B cell (primary cell): ENCODE measurements around the gene BTLA. TPM values are rescaled to one million over a fixed set of nuclear protein-coding genes. Genes with fewer than 3 reads are reported as not detected.
A peak's percentile ranks its signal among the peaks of the same experiment; 100 is the strongest.

Experiments
- ATAC-seq: fragments of 200-7000 bp; cut with Tn5 transposase; one replicate; pipeline ENCODE4 v1.10.0; 2021; ENCODE audit warnings: low read depth, mild to moderate bottlenecking, moderate number of reproducible peaks, moderate library complexity
- CTCF ChIA-PET: fragments of 350-600 bp; sonication (Branson Sonifier 250); formaldehyde crosslinking; loops from one replicate; lab custom pipeline; 2021; ENCODE audit warnings: antibody characterized with exemption, inconsistent platforms; lab: Charles Lee
- POLR2A ChIA-PET: fragments of 350-600 bp; sonication (Branson Sonifier 250); formaldehyde crosslinking; loops from one replicate; lab custom pipeline; 2021; ENCODE audit warnings: antibody characterized with exemption; lab: Charles Lee
- DNase-seq: peaks from one replicate; pipeline ENCODE4 v3.0.0; 2013
- H2AFZ ChIP-seq: 2 replicates; pipeline ENCODE4 v1.6.1; 2012; ENCODE audit warnings: mild to moderate bottlenecking, low read depth, low read length; ENCODE audit not compliant: insufficient read depth, poor library complexity, severe bottlenecking
- H3K27ac ChIP-seq, 2 donors: 1 replicate in 1 of 2; 2 replicates in 1 of 2; pipeline ENCODE4 v1.5.1; 2012 to 2013; ENCODE audit warnings: low read length in 2 of 2, mild to moderate bottlenecking in 2 of 2, moderate library complexity in 1 of 2
- H3K27me3 ChIP-seq, 4 experiments: fragments of 200-600 bp in 1 of 4; sonication (generic) in 1 of 4; replicated peaks in 1 of 4; 1 replicate in 2 of 4; 2 replicates in 2 of 4; pipeline versions ENCODE4 v1.6.1 to v1.7.0; 2013 to 2016; ENCODE audit warnings: low read length in 3 of 4, mild to moderate bottlenecking in 2 of 4, mixed read lengths in 1 of 4, moderate library complexity in 1 of 4; ENCODE audit not compliant: insufficient read depth in 4 of 4, control insufficient read depth in 3 of 4; ENCODE audit errors: control extremely low read depth in 1 of 4
- H3K36me3 ChIP-seq, 2 experiments: replicated peaks in 1 of 2; 1 replicate in 1 of 2; 2 replicates in 1 of 2; pipeline versions ENCODE4 v1.6.1 to v1.7.1; 2013; ENCODE audit warnings: low read length in 1 of 2; ENCODE audit not compliant: insufficient read depth in 2 of 2, control insufficient read depth in 1 of 2; ENCODE audit errors: control extremely low read depth in 1 of 2, extremely low read depth in 1 of 2
- H3K4me1 ChIP-seq, 2 donors: fragments of 200-600 bp in 1 of 2; sonication (generic) in 1 of 2; 1 replicate in 1 of 2; 2 replicates in 1 of 2; pipeline versions ENCODE4 v1.5.1 to v1.6.1; 2013 to 2017; ENCODE audit warnings: low read length in 2 of 2; ENCODE audit not compliant: control insufficient read depth in 2 of 2, insufficient read depth in 2 of 2
- H3K4me2 ChIP-seq: replicated peaks from 2 replicates; pipeline ENCODE3; 2012; ENCODE audit warnings: mild to moderate bottlenecking, low read depth, low read length; ENCODE audit not compliant: poor library complexity, severe bottlenecking
- H3K4me3 ChIP-seq, 5 experiments: fragments of 200-600 bp in 1 of 5; sonication (generic) in 1 of 5; 1 replicate in 3 of 5; 2 replicates in 2 of 5; pipeline versions ENCODE4 v1.5.1 to v1.7.0; 2011 to 2016; ENCODE audit warnings: low read length in 4 of 5, mild to moderate bottlenecking in 4 of 5, low read depth in 2 of 5, control low read depth in 1 of 5, moderate library complexity in 1 of 5; ENCODE audit not compliant: insufficient read depth in 1 of 5; ENCODE audit errors: control extremely low read depth in 1 of 5, extremely low read depth in 1 of 5
- H3K79me2 ChIP-seq: fragments of 200-600 bp; sonication (generic); one replicate; pipeline ENCODE4 v1.6.0; 2016; ENCODE audit warnings: low read length; ENCODE audit not compliant: control insufficient read depth, insufficient read depth
- H3K9ac ChIP-seq: fragments of 200-600 bp; sonication (generic); 2 replicates; pipeline ENCODE4 v1.6.1; 2017; ENCODE audit warnings: mild to moderate bottlenecking, low read length, moderate library complexity
- H3K9me3 ChIP-seq, 3 donors: one replicate each; pipeline versions ENCODE4 v1.6.1 to v1.7.1; 2013; ENCODE audit warnings: low read length in 2 of 3; ENCODE audit not compliant: control insufficient read depth in 2 of 3, insufficient read depth in 1 of 3; ENCODE audit errors: control extremely low read depth in 1 of 3
- H4K20me1 ChIP-seq: 2 replicates; pipeline ENCODE4 v1.6.0; 2012; ENCODE audit warnings: mild to moderate bottlenecking, low read length; ENCODE audit not compliant: insufficient read depth, control insufficient read depth, poor library complexity, severe bottlenecking
- H3K27ac Mint-ChIP-seq: one replicate; pipeline ENCODE4 v1.8.0; 2021; ENCODE audit warnings: mixed read lengths
- H3K27me3 Mint-ChIP-seq: one replicate; pipeline ENCODE4 v1.8.0; 2021; ENCODE audit warnings: mixed read lengths
- H3K4me1 Mint-ChIP-seq: one replicate; pipeline ENCODE4 v1.8.0; 2021; ENCODE audit warnings: mixed read lengths
- H3K4me3 Mint-ChIP-seq: one replicate; pipeline ENCODE4 v1.8.0; 2021; ENCODE audit warnings: mixed read lengths
- H3K9me3 Mint-ChIP-seq: one replicate; pipeline ENCODE4 v1.8.0; 2022; ENCODE audit warnings: mixed read lengths; ENCODE audit not compliant: insufficient read depth
- CTCF ChIP-seq: fragments of 200-600 bp; IDR thresholded peaks from one replicate; pipeline ENCODE4 v1.8.0; 2022; ENCODE audit warnings: antibody characterized with exemption, mild to moderate bottlenecking
- EZH2 ChIP-seq: IDR thresholded peaks from 2 replicates; pipeline ENCODE4 v1.6.1; 2012; ENCODE audit warnings: borderline replicate concordance, low read depth, mild to moderate bottlenecking, moderate library complexity, low read length; ENCODE audit not compliant: insufficient read depth, poor library complexity, severe bottlenecking
- WGBS: methylation state at CpG from one replicate; pipeline ENCODE4 v1.1.5; 2013; ENCODE audit warnings: missing lambda C conversion rate; ENCODE audit not compliant: insufficient coverage; 5-methylcytosine and 5-hydroxymethylcytosine counted together
- intact Hi-C: fragments of 100-400 bp; cut with micrococcal nuclease; formaldehyde crosslinking; loops from one replicate; pipeline ENCODE4 v1.10.0; 2022
- polyA plus RNA-seq: library from polyadenylated mRNA; depleted of rRNA; stranded (reverse); fragments of >200 nt; gene quantifications from 2 replicates; pipeline ENCODE4 v1.2.3, GENCODE V29; 2012
- total RNA-seq, 2 donors: library from RNA; stranded (reverse); fragments of 120-200 nt in 1 of 2; gene quantifications; 1 replicate in 1 of 2; 2 replicates in 1 of 2; pipeline versions ENCODE4 v1.2.3 to v1.2.4, GENCODE V29; 2013 to 2022

The BTLA gene
- total and polyA plus RNA-seq, 2 donors (not counting 1 experiment from before 2014, with no cell fraction given): 75.7 to 101 TPM

GRCh38 chr3:112546216-112546759 is 47.0 kb upstream of the BTLA start:
- Histone ChIP-seq H3K36me3 (peaks cover 9 to 68% of the 10 kb centered on the region in 2 experiments), H3K9ac (no peak overlapping the region), H3K4me2 (no peak overlapping the region), H3K27ac (no peak overlapping the region), H2AFZ (no peak overlapping the region), H3K27me3 (no peaks in the 10 kb centered on the region), H3K79me2 (peaks cover 12% of the 10 kb centered on the region), H3K9me3 (no peaks in the 10 kb centered on the region), H3K4me3 (no peak overlapping the region), H3K4me1 (no peaks in the 10 kb centered on the region), H4K20me1 (no peaks in the 10 kb centered on the region)
- no peak overlapping the region for H3K4me3 Mint-ChIP-seq
- peaks cover 2% of the 10 kb centered on the region for H3K4me1 Mint-ChIP-seq
- no peak for ATAC-seq
- POLR2A ChIA-PET: no interaction called here
- no peaks in the 10 kb centered on the region for H3K9me3 Mint-ChIP-seq
- TF ChIP-seq EZH2 (no peak), CTCF (no peak)
- intact Hi-C loops: no loop called here
- no peak for DNase-seq
- WGBS: 100% methylated on average over 3 of the region's 5 CpGs
- CTCF ChIA-PET: interaction anchor here (1.2 to 1.3 kb wide), 2 partner anchors 8 to 435 kb away, joined by 3 to 4 read pairs; no protein-coding TSS in a partner anchor
- H3K27me3 Mint-ChIP-seq: no peaks in the 10 kb centered on the region
- H3K27ac Mint-ChIP-seq: no peak overlapping the region

- ATAC-seq (peak; percentile 85), DNase-seq (peak; percentile 46)
- intact Hi-C loops: no loop called here
- no peaks in the 10 kb centered on the region for H3K79me2 ChIP-seq
- H3K27me3 ChIP-seq: no peaks in the 10 kb centered on the region
- no peaks in the 10 kb centered on the region for H3K9me3 ChIP-seq
- CTCF ChIA-PET: interaction anchor here (0.8 to 1.7 kb wide), 4 partner anchors 9 to 428 kb away, joined by 3 to 6 read pairs (median 3); partner anchors contain the start of gene SLC9C1
- WGBS: no CpG with 5 or more reads among the region's 1 CpG
- H3K9ac ChIP-seq: no peak overlapping the region
- H4K20me1 ChIP-seq: no peaks in the 10 kb centered on the region
- H3K27ac ChIP-seq: peak overlapping the region; percentile 21 to 43
- no peaks in the 10 kb centered on the region for H3K9me3 Mint-ChIP-seq
- no peaks in the 10 kb centered on the region for H3K27me3 Mint-ChIP-seq
- H3K27ac Mint-ChIP-seq: peak overlapping the region; percentile 71
- H3K36me3 ChIP-seq: peaks cover 8 to 52% of the 10 kb centered on the region in 2 experiments
- H3K4me1 ChIP-seq: peaks cover 14 to 15% of the 10 kb centered on the region in 2 donors
- H3K4me1 Mint-ChIP-seq: peaks cover 23% of the 10 kb centered on the region
- no peak for TF ChIP-seq CTCF
- no peak for TF ChIP-seq EZH2
- peak overlapping the region; percentile 60 for H3K4me3 Mint-ChIP-seq
- peak overlapping the region; percentile 25 for H3K4me2 ChIP-seq
- H2AFZ ChIP-seq: no peak overlapping the region
- no peak overlapping the region for H3K4me3 ChIP-seq
- POLR2A ChIA-PET: no interaction called here
These were observed 40.8 kb upstream of the BTLA start for GRCh38 chr3:112539825-112540650.
